ENCODE measurements around the gene PAMR1.

GRCh38 chr11:35491231-35491871 is 34.1 kb downstream of the PAMR1 start:
- TF ChIP-seq CTCF (IDR thresholded peaks at IDR 0.05): no peak
- no peak for TF ChIP-seq POLR2AphosphoS5 (IDR thresholded peaks at IDR 0.05)
- TF ChIP-seq POLR2A (IDR thresholded peaks at IDR 0.05): no peak
